ENCODE data around the gene DCLK3. TPM values are rescaled to one million over a fixed set of nuclear protein-coding genes. Genes with fewer than 3 reads are reported as not detected.

DCLK3 gene
- total RNA-seq, 1 experiment from 2014 or later, result not detected

GRCh38 chr3:36769926-36770325, 5.6 kb upstream of the DCLK3 start:
- no peak overlapping the region for H3K4me3 ChIP-seq (ENCODE audit: low read depth in 2 of 2, low read length in 2 of 2)
- no TSS peak for BruUV-seq (replicated peaks)
- intact Hi-C loops (cut with micrococcal nuclease; ENCODE audit: unreplicated experiment) (no loop called here), in situ Hi-C loops (cut with HindIII; ENCODE audit: low pct_unique_long_range_greater_than_20kb, low sequenced_read_pairs) (no loop called here)
- H3K27ac ChIP-seq (ENCODE audit: low read length), result no peak overlapping the region
- H3K9me3 ChIP-seq (ENCODE audit: control insufficient read depth, insufficient read depth, low read depth, low read length), result no peaks in the 10 kb centered on the region
- ChIA-PET CTCF (no interaction called here), POLR2A (no interaction called here)
- no peaks in the 10 kb centered on the region for H3K36me3 ChIP-seq (ENCODE audit: control insufficient read depth, insufficient read depth, low read length)
- H3K4me1 ChIP-seq (ENCODE audit: control insufficient read depth, insufficient read depth, low read length), result no peaks in the 10 kb centered on the region
- peaks cover 9% of the 10 kb centered on the region; the same call in 1 of the 2 replicates for H3K27me3 ChIP-seq (ENCODE audit: control insufficient read depth, insufficient read depth, low read length)
- no peak for TF ChIP-seq POLR2AphosphoS5 (IDR thresholded peaks at IDR 0.05; ENCODE audit: low read depth, low read length)
- ATAC-seq (no peak), DNase-seq (ENCODE audit: low read depth, low spot score) (no peak)

DNA sequence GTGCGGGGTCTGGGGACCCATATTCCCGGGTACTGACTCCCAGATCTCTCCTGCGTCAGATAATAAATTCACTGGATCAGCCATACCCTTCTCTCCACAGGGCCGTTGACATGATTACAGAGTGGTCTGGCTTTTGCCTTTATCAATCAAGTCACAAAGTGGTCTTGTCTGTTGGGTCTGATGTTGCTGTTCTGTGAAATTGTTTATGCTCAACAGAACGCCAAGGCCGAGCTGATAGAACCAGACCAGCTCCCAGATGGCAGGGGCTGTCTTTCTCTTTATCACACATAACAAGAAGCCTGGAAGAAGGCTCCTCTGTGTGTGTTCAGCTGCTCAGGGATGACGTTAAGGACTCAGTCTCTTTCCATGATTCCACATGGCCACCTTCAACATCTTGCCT, 751 bp upstream of the DCLK3 start:
- CTCF ChIA-PET, result no interaction called here
- no peak overlapping the region for H3K4me3 ChIP-seq (ENCODE audit: low read depth in 2 of 2, low read length in 2 of 2)
- TF ChIP-seq CTCF (IDR thresholded peaks at IDR 0.05) (no peak), TCF7L2 (IDR thresholded peaks at IDR 0.05; ENCODE audit: low read depth, low read length) (no peak), REST (IDR thresholded peaks at IDR 0.05; ENCODE audit: insufficient read depth in 1 of 2, low read depth in 2 of 2, low read length in 1 of 2) (no peak), SIN3A (IDR thresholded peaks at IDR 0.05; ENCODE audit: borderline replicate concordance, insufficient read depth, low read depth, low read length) (no peak), POLR2AphosphoS5 (IDR thresholded peaks at IDR 0.05; ENCODE audit: low read depth, low read length) (no peak)
- ATAC-seq, result no peak
- DNase-seq (ENCODE audit: low read depth, low spot score), result no peak
- H3K36me3 ChIP-seq (ENCODE audit: control insufficient read depth, insufficient read depth, low read length), result no peaks in the 10 kb centered on the region
- in situ Hi-C loops (cut with HindIII; ENCODE audit: low pct_unique_long_range_greater_than_20kb, low sequenced_read_pairs) (no loop called here), intact Hi-C loops (cut with micrococcal nuclease; ENCODE audit: unreplicated experiment) (no loop called here)
- H3K4me1 ChIP-seq (ENCODE audit: control insufficient read depth, insufficient read depth, low read length), result no peaks in the 10 kb centered on the region
- POLR2A ChIA-PET, result no interaction called here
- H3K27ac ChIP-seq (ENCODE audit: low read length), result no peak overlapping the region
- BruUV-seq (replicated peaks), result no TSS peak
- peaks cover 6% of the 10 kb centered on the region; the same call in 1 of the 2 replicates for H3K27me3 ChIP-seq (ENCODE audit: control insufficient read depth, insufficient read depth, low read length)
- H3K9me3 ChIP-seq (ENCODE audit: control insufficient read depth, insufficient read depth, low read depth, low read length), result no peaks in the 10 kb centered on the region

GRCh38 chr3:36764704-36765038, 318 bp upstream of the DCLK3 start:
- in situ Hi-C loops (cut with HindIII; ENCODE audit: low pct_unique_long_range_greater_than_20kb, low sequenced_read_pairs), result no loop called here
- ATAC-seq (no peak), DNase-seq (ENCODE audit: low read depth, low spot score) (no peak)
- intact Hi-C loops (cut with micrococcal nuclease; ENCODE audit: unreplicated experiment), result no loop called here
- TF ChIP-seq POLR2AphosphoS5 (IDR thresholded peaks at IDR 0.05; ENCODE audit: low read depth, low read length), result no peak
- TF ChIP-seq REST (IDR thresholded peaks at IDR 0.05; ENCODE audit: insufficient read depth in 1 of 2, low read depth in 2 of 2, low read length in 1 of 2), result no peak
- no peak for TF ChIP-seq SIN3A (IDR thresholded peaks at IDR 0.05; ENCODE audit: borderline replicate concordance, insufficient read depth, low read depth, low read length)
- TF ChIP-seq CTCF (IDR thresholded peaks at IDR 0.05), result no peak
- no peak for TF ChIP-seq TCF7L2 (IDR thresholded peaks at IDR 0.05; ENCODE audit: low read depth, low read length)
- no peak overlapping the region for H3K27ac ChIP-seq (ENCODE audit: low read length)
- peaks cover 6% of the 10 kb centered on the region; the same call in 1 of the 2 replicates for H3K27me3 ChIP-seq (ENCODE audit: control insufficient read depth, insufficient read depth, low read length)
- H3K36me3 ChIP-seq (ENCODE audit: control insufficient read depth, insufficient read depth, low read length), result no peaks in the 10 kb centered on the region
- BruUV-seq (replicated peaks), result no TSS peak
- H3K4me1 ChIP-seq (ENCODE audit: control insufficient read depth, insufficient read depth, low read length), result no peaks in the 10 kb centered on the region
- no peak overlapping the region for H3K4me3 ChIP-seq (ENCODE audit: low read depth in 2 of 2, low read length in 2 of 2)
- no peaks in the 10 kb centered on the region for H3K9me3 ChIP-seq (ENCODE audit: control insufficient read depth, insufficient read depth, low read depth, low read length)
- ChIA-PET POLR2A (no interaction called here), CTCF (no interaction called here)
